HG03196 (cell line): Measurements from ENCODE around the gene ANKS1B.
"Not testable (repeated sequence)": the region's sequence is repeated elsewhere in the genome, so short reads cannot be mapped to it uniquely, and the experiment has no call there.

Experiments used
- ATAC-seq: cut with Tn5 transposase; IDR thresholded peaks from one replicate; pipeline ENCODE4 v1.9.1; 2021; ENCODE audit not compliant: unreplicated experiment

The ANKS1B gene

GRCh38 chr12:99609455-99610181, 375.1 kb downstream of the ANKS1B start:
- no peak for ATAC-seq

GRCh38 chr12:99600388-99600787, 384.3 kb downstream of the ANKS1B start:
- ATAC-seq = peak; percentile 87

- no peak for ATAC-seq
These were observed 386.0 kb downstream of the ANKS1B start for GRCh38 chr12:99598785-99599184.

- no peak for ATAC-seq
These were observed 388.0 kb downstream of the ANKS1B start for GRCh38 chr12:99596762-99597161.

GRCh38 chr12:99577125-99577524, 407.6 kb downstream of the ANKS1B start:
- not testable (repeated sequence) for ATAC-seq

GRCh38 chr12:99573980-99574379, 410.8 kb downstream of the ANKS1B start:
- ATAC-seq = no peak

- no peak for ATAC-seq
These were observed 417.7 kb downstream of the ANKS1B start for GRCh38 chr12:99567072-99567471.

- no peak for ATAC-seq
These were observed 426.6 kb downstream of the ANKS1B start for GRCh38 chr12:99558109-99558508.

GRCh38 chr12:99553461-99553860, 431.3 kb downstream of the ANKS1B start:
- ATAC-seq = no peak

- no peak for ATAC-seq
These were observed 432.7 kb downstream of the ANKS1B start for GRCh38 chr12:99552022-99552421.

- ATAC-seq = no peak
These were observed 435.1 kb downstream of the ANKS1B start for GRCh38 chr12:99549651-99550050.

- ATAC-seq = no peak
These were observed 435.5 kb downstream of the ANKS1B start for GRCh38 chr12:99549196-99549595.

- ATAC-seq = no peak
These were observed 440.3 kb downstream of the ANKS1B start for GRCh38 chr12:99544457-99544856.

GRCh38 chr12:99529966-99530365, 454.8 kb downstream of the ANKS1B start:
- ATAC-seq = peak; percentile 96

- ATAC-seq = no peak
These were observed 456.3 kb downstream of the ANKS1B start for GRCh38 chr12:99528478-99528877.

- ATAC-seq = no peak
These were observed 460.9 kb downstream of the ANKS1B start for GRCh38 chr12:99523853-99524252.

GRCh38 chr12:99522456-99522855, 462.3 kb downstream of the ANKS1B start:
- no peak for ATAC-seq

GRCh38 chr12:99521664-99522063, 463.1 kb downstream of the ANKS1B start:
- no peak for ATAC-seq

GRCh38 chr12:99513066-99513465, 471.7 kb downstream of the ANKS1B start:
- ATAC-seq = no peak

- no peak for ATAC-seq
These were observed 478.9 kb downstream of the ANKS1B start for GRCh38 chr12:99505805-99506204.

- no peak for ATAC-seq
These were observed 486.0 kb downstream of the ANKS1B start for GRCh38 chr12:99498756-99499155.

GRCh38 chr12:99495799-99496198, 488.9 kb downstream of the ANKS1B start:
- no peak for ATAC-seq

GRCh38 chr12:99493197-99493596, 491.5 kb downstream of the ANKS1B start:
- ATAC-seq = no peak
